Left ventricle myocardium inferior (tissue), 1 donor: ENCODE results near the gene FLT1. TPM values are rescaled to one million over a fixed set of nuclear protein-coding genes. Genes with fewer than 3 reads are reported as not detected.
A peak's percentile ranks its signal among the peaks of the same experiment; 100 is the strongest.

Experiments
- DNase-seq: peaks from one replicate; pipeline ENCODE4 v3.0.0-alpha.2; 2020
- H3K27ac ChIP-seq: fragments of 200-600 bp; replicated peaks from 2 replicates; pipeline ENCODE4 v1.8.0; 2021
- H3K27me3 ChIP-seq: fragments of 200-600 bp; 2 replicates; pipeline ENCODE4 v1.8.0; 2021; ENCODE audit warnings: low read depth
- H3K36me3 ChIP-seq: fragments of 200-600 bp; 2 replicates; pipeline ENCODE4 v1.8.0; 2021
- H3K4me1 ChIP-seq: fragments of 200-600 bp; 2 replicates; pipeline ENCODE4 v1.8.0; 2021
- H3K4me3 ChIP-seq: fragments of 200-600 bp; 2 replicates; pipeline ENCODE4 v1.8.0; 2021; ENCODE audit warnings: mild to moderate bottlenecking, moderate library complexity
- H3K9me3 ChIP-seq: fragments of 200-600 bp; replicated peaks from 2 replicates; pipeline ENCODE4 v1.8.0; 2021
- CTCF ChIP-seq: fragments of 200-600 bp; IDR thresholded peaks from 2 replicates; pipeline ENCODE4 v1.8.0; 2021; ENCODE audit warnings: antibody characterized with exemption, mild to moderate bottlenecking, borderline replicate concordance
- intact Hi-C: fragments of 100-400 bp; cut with micrococcal nuclease; formaldehyde crosslinking; loops from one replicate; pipeline ENCODE4 v1.11.0; 2022
- total RNA-seq: library from RNA; stranded (reverse); fragmentation: NEBNext Ultra II Directional; extraction: Animal tissue kit (Norgen Biotek cat#: 25700); gene quantifications from one replicate; pipeline ENCODE4 v1.2.1, GENCODE V29; 2021
- donor health status: DM: no; HTN: yes; CAD: no; lungs with severe emphysema.

FLT1 gene
- total RNA-seq, 1 donor from 2014 or later: 40.7 TPM

DNA sequence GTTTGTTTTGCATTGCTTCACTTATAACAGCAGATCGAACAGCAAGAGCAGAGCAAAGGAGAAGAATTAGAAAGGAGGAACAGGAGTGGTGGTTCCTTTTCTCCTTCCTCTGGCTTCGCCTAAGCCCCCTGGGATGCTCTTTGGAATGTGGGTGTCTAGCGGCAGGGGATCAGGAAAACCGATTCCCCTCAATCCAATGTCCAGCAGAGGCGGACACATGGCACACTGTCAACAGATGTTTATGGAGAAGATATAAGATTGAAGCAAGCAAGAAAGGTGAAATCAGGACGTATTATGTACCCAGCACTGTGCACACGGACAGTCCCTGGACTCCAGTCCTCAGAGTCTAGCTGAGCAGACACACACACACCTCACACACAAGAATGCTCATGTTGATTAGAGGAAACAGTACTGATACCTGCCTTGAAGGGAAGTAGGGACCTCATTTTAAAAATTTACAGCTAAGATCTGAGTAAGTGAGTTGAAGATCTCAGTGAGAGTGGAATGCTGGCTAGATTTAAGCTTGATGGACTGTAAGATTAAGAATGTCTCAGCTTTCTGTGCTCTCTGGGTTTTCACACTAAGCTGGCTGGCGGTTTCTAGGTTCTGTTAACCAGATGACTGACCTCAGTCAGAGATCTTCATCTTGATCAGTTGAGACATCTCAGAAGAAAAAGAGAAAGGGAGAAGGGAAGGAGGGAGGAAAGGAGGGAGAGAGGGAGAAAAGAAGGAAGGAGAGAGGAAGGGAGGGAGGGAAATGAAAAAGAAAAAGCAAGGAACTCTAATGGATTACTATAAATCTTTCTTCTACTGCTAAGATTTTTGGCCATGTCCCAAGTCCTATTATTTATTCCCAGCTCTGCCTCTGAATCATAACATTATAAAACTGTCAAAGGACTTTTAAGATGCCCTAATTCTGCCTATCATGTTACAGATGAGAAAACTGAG lies 44.8 kb downstream of the FLT1 start:
- H3K4me3 ChIP-seq: no peak overlapping the region
- no peak for DNase-seq
- TF ChIP-seq CTCF: no peak
- peaks cover 26% of the 10 kb centered on the region for H3K36me3 ChIP-seq
- H3K27ac ChIP-seq: no peak overlapping the region
- intact Hi-C loops: no loop called here
- no peaks in the 10 kb centered on the region for H3K27me3 ChIP-seq
- peaks cover 33% of the 10 kb centered on the region for H3K4me1 ChIP-seq
- peaks cover 34% of the 10 kb centered on the region for H3K9me3 ChIP-seq

GRCh38 chr13:28448651-28449358 lies 46.1 kb downstream of the FLT1 start:
- no peak for DNase-seq
- no peak overlapping the region for H3K27ac ChIP-seq
- no peaks in the 10 kb centered on the region for H3K27me3 ChIP-seq
- H3K36me3 ChIP-seq: peaks cover 26% of the 10 kb centered on the region
- no peak for TF ChIP-seq CTCF
- peaks cover 40% of the 10 kb centered on the region for H3K9me3 ChIP-seq
- no peak overlapping the region for H3K4me3 ChIP-seq
- intact Hi-C loops: no loop called here
- H3K4me1 ChIP-seq: peaks cover 33% of the 10 kb centered on the region

GRCh38 chr13:28447989-28448388 lies 46.9 kb downstream of the FLT1 start:
- intact Hi-C loops: no loop called here
- Histone ChIP-seq H3K27me3 (no peaks in the 10 kb centered on the region), H3K4me1 (peaks cover 33% of the 10 kb centered on the region), H3K9me3 (peaks cover 48% of the 10 kb centered on the region), H3K36me3 (peaks cover 23% of the 10 kb centered on the region), H3K4me3 (no peak overlapping the region), H3K27ac (no peak overlapping the region)
- no peak for TF ChIP-seq CTCF
- no peak for DNase-seq

DNA sequence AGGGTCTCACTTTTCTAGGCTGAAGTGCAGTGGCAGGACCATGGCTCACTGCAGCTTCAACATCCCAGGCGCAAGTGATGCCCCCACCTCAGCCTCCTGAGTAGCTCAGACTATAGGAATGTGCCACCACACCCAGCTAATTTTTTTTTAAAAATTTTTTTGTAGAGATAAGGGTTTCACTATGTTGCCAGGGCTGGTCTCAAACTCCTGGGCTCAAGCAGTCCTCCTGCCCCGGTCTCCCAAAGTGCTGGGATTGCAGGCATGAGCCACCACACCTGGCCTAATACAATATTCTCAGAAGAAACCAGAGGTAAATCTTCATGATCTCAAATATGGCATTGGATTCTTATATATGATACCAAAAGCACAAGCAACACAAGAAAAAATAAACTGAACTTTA lies 47.7 kb downstream of the FLT1 start:
- H3K27me3 ChIP-seq: no peaks in the 10 kb centered on the region
- no peak overlapping the region for H3K27ac ChIP-seq
- peaks cover 23% of the 10 kb centered on the region for H3K36me3 ChIP-seq
- H3K4me3 ChIP-seq: no peak overlapping the region
- intact Hi-C loops: no loop called here
- no peak for TF ChIP-seq CTCF
- peaks cover 36% of the 10 kb centered on the region for H3K4me1 ChIP-seq
- peaks cover 48% of the 10 kb centered on the region for H3K9me3 ChIP-seq
- no peak for DNase-seq

- H3K27me3 ChIP-seq: no peaks in the 10 kb centered on the region
- H3K9me3 ChIP-seq: peaks cover 44% of the 10 kb centered on the region
- no peak overlapping the region for H3K4me3 ChIP-seq
- TF ChIP-seq CTCF: no peak
- peak overlapping the region; percentile 42 for H3K27ac ChIP-seq
- intact Hi-C loops: no loop called here
- H3K4me1 ChIP-seq: peaks cover 40% of the 10 kb centered on the region
- peak; percentile 29 for DNase-seq
- peaks cover 10% of the 10 kb centered on the region for H3K36me3 ChIP-seq
Observed at GRCh38 chr13:28442839-28443238, 52.1 kb downstream of the FLT1 start.
